Endothelial cell (in vitro differentiated cells): ENCODE data around the gene TIMM44. TPM values are rescaled to one million over a fixed set of nuclear protein-coding genes. Genes with fewer than 3 reads are reported as not detected.

Experiments used
- DNase-seq: peaks from one replicate; pipeline ENCODE4 v3.0.0; 2021; ENCODE audit warnings: low spot score
- H3K27ac Mint-ChIP-seq: one replicate; pipeline ENCODE4 v1.8.0; 2021; ENCODE audit warnings: mixed read lengths, inconsistent platforms; ENCODE audit not compliant: unreplicated experiment
- H3K27me3 Mint-ChIP-seq: one replicate; pipeline ENCODE4 v1.8.0; 2021; ENCODE audit warnings: mild to moderate bottlenecking, moderate library complexity, mixed read lengths, inconsistent platforms; ENCODE audit not compliant: unreplicated experiment
- H3K36me3 Mint-ChIP-seq: one replicate; pipeline ENCODE4 v1.8.0; 2021; ENCODE audit warnings: mild to moderate bottlenecking, low read depth, mixed read lengths, inconsistent platforms; ENCODE audit not compliant: unreplicated experiment
- H3K4me1 Mint-ChIP-seq: one replicate; pipeline ENCODE4 v1.8.0; 2021; ENCODE audit warnings: mild to moderate bottlenecking, mixed read lengths, inconsistent platforms; ENCODE audit not compliant: unreplicated experiment
- H3K4me3 Mint-ChIP-seq: one replicate; pipeline ENCODE4 v1.8.0; 2021; ENCODE audit warnings: mild to moderate bottlenecking, mixed read lengths, inconsistent platforms; ENCODE audit not compliant: unreplicated experiment
- H3K9me3 Mint-ChIP-seq: one replicate; pipeline ENCODE4 v1.8.0; 2021; ENCODE audit warnings: mixed read lengths, inconsistent platforms; ENCODE audit not compliant: unreplicated experiment
- CTCF ChIP-seq: fragments of 200-600 bp; sonication (generic); IDR thresholded peaks from one replicate; pipeline ENCODE4 v1.5.0; 2021; ENCODE audit warnings: antibody characterized with exemption; ENCODE audit not compliant: unreplicated experiment
- total RNA-seq: library from RNA; stranded (reverse); fragmentation: NEBNext Ultra II Directional; extraction: Animal tissue kit (Norgen Biotek cat#: 25700); gene quantifications from one replicate; pipeline ENCODE4 v1.2.1, GENCODE V29; 2021; ENCODE audit not compliant: unreplicated experiment

TIMM44 gene
- total RNA-seq, 1 donor from 2014 or later = 46.5 TPM

GRCh38 chr19:7917267-7918061, 26.0 kb downstream of the TIMM44 start:
- H3K4me3 Mint-ChIP-seq = peak overlapping the region; percentile 89
- H3K36me3 Mint-ChIP-seq = peaks cover 11% of the 10 kb centered on the region
- TF ChIP-seq CTCF = no peak
- H3K9me3 Mint-ChIP-seq = no peaks in the 10 kb centered on the region
- peaks cover 23% of the 10 kb centered on the region for H3K27me3 Mint-ChIP-seq
- no peak overlapping the region for H3K27ac Mint-ChIP-seq
- peaks cover 12% of the 10 kb centered on the region for H3K4me1 Mint-ChIP-seq
- DNase-seq = peak; percentile 77

- Mint-ChIP-seq H3K9me3 (no peaks in the 10 kb centered on the region), H3K4me1 (peaks cover 12% of the 10 kb centered on the region), H3K27me3 (peaks cover 23% of the 10 kb centered on the region), H3K4me3 (peak overlapping the region; percentile 89), H3K36me3 (peaks cover 8% of the 10 kb centered on the region), H3K27ac (no peak overlapping the region)
- DNase-seq = no peak
- no peak for TF ChIP-seq CTCF
Observed at GRCh38 chr19:7916955-7917266, 26.6 kb downstream of the TIMM44 start.

GRCh38 chr19:7916103-7916954, 27.1 kb downstream of the TIMM44 start:
- no peaks in the 10 kb centered on the region for H3K9me3 Mint-ChIP-seq
- H3K36me3 Mint-ChIP-seq = peaks cover 7% of the 10 kb centered on the region
- no peak overlapping the region for H3K4me3 Mint-ChIP-seq
- no peak for TF ChIP-seq CTCF
- no peak overlapping the region for H3K27ac Mint-ChIP-seq
- H3K27me3 Mint-ChIP-seq = peaks cover 23% of the 10 kb centered on the region
- no peak for DNase-seq
- H3K4me1 Mint-ChIP-seq = peaks cover 12% of the 10 kb centered on the region

- Mint-ChIP-seq H3K36me3 (peaks cover 7% of the 10 kb centered on the region), H3K27ac (no peak overlapping the region), H3K9me3 (no peaks in the 10 kb centered on the region), H3K27me3 (peaks cover 23% of the 10 kb centered on the region), H3K4me1 (peaks cover 12% of the 10 kb centered on the region), H3K4me3 (peak overlapping the region; percentile 69)
- TF ChIP-seq CTCF = no peak
- no peak for DNase-seq
Observed at GRCh38 chr19:7915250-7916102, 28.0 kb downstream of the TIMM44 start.
